ENCODE measurements around the gene ABCA2.

The ABCA2 gene

DNA sequence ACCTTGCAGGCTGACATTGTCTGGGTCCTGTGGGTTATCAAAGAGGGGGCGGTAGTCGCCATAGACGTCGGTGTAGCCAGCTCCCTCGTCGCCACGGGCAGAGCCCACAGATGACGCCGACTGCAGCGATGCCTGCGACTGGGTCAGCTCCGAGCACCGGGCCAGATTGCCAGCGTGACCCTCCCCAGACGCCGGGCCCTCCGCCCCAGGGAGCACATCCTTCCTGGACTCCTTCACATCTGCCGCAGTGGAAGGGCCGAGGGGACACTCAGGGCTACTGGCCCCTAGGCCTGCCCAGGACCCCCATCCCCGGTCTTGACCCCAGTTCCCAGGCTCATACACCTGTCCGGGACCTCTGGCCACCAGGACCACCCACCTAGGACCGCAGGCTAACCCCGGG, 13.9 kb downstream of the ABCA2 start:
- no peak for DNase-seq (ENCODE audit: low read depth)
- TF ChIP-seq, protein P1, sequence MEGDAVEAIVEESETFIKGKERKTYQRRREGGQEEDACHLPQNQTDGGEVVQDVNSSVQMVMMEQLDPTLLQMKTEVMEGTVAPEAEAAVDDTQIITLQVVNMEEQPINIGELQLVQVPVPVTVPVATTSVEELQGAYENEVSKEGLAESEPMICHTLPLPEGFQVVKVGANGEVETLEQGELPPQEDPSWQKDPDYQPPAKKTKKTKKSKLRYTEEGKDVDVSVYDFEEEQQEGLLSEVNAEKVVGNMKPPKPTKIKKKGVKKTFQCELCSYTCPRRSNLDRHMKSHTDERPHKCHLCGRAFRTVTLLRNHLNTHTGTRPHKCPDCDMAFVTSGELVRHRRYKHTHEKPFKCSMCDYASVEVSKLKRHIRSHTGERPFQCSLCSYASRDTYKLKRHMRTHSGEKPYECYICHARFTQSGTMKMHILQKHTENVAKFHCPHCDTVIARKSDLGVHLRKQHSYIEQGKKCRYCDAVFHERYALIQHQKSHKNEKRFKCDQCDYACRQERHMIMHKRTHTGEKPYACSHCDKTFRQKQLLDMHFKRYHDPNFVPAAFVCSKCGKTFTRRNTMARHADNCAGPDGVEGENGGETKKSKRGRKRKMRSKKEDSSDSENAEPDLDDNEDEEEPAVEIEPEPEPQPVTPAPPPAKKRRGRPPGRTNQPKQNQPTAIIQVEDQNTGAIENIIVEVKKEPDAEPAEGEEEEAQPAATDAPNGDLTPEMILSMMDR (conservative IDR thresholded peaks at IDR 0.05; ENCODE audit: control insufficient read depth, insufficient read depth, low read depth, low read length): no peak
- no peak overlapping the region for H3K4me3 ChIP-seq (ENCODE audit: control insufficient read depth, low read depth, low read length)

DNA sequence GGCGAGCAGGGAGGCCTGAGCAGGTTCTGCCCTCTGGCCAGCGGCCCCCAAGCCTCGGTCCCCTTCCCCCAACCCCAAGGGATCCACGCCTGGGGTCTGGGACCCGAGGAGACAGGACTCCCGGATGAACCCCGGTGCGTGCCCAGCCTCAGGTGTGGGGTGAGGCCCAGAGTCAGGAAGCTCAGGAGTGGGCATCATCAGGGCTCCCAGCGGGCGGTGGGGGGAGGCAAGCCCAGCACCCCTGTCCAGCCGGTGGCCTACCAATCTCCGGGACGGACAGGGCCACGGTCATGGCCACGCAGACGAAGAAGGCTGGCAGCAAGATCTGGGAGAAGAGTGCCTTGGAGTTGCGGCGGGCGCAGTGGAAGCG, 14.5 kb downstream of the ABCA2 start:
- H3K4me3 ChIP-seq (ENCODE audit: control insufficient read depth, low read depth, low read length): no peak overlapping the region
- DNase-seq (ENCODE audit: low read depth): no peak
- TF ChIP-seq, protein P1 (conservative IDR thresholded peaks at IDR 0.05; ENCODE audit: control insufficient read depth, insufficient read depth, low read depth, low read length): no peak

DNA sequence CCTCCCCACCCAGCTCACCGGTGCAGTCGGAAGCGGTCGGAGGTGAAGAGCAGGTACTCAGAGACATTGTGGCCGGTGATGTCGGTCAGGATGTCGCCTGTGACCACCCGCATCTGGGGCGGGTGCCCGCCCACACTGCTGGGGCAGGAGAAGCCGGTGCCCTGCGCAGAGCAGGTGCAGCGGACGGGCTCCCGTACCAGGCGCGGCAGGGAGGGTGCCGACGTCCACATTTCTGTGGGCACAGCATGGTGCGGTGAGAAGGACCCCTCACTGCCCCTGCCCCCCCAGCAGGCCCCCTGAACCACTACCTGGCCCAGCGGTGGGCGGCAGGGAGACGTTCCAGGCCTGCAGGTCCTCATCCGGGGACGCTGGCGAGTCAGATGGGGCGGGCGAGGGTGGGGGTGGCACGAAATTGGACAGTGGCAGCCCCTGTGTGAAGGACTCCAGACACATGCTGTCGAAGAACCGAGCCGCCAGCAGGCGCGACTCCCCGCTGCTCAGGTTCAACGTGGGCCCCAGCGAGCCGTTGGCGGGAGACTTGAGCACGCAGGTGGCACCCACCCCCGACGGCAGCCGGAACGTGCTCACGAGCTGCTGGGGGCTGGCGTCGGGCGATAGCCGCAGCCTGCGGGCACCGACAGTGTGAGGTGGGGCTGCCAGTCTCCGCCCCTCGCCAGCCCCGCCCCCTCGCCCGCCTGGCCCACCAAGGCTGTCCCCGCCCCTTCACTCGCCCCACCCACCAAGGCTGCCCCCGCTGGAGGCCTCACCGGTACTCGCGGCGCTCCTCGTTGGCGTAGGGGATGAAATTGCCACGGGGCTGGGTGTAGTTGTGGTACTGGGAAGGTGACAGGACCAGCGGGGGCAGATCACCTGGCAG, 15.1 kb downstream of the ABCA2 start:
- TF ChIP-seq, protein P1 (conservative IDR thresholded peaks at IDR 0.05; ENCODE audit: control insufficient read depth, insufficient read depth, low read depth, low read length): no peak
- DNase-seq (ENCODE audit: low read depth): no peak
- H3K4me3 ChIP-seq (ENCODE audit: control insufficient read depth, low read depth, low read length): no peak overlapping the region

DNA sequence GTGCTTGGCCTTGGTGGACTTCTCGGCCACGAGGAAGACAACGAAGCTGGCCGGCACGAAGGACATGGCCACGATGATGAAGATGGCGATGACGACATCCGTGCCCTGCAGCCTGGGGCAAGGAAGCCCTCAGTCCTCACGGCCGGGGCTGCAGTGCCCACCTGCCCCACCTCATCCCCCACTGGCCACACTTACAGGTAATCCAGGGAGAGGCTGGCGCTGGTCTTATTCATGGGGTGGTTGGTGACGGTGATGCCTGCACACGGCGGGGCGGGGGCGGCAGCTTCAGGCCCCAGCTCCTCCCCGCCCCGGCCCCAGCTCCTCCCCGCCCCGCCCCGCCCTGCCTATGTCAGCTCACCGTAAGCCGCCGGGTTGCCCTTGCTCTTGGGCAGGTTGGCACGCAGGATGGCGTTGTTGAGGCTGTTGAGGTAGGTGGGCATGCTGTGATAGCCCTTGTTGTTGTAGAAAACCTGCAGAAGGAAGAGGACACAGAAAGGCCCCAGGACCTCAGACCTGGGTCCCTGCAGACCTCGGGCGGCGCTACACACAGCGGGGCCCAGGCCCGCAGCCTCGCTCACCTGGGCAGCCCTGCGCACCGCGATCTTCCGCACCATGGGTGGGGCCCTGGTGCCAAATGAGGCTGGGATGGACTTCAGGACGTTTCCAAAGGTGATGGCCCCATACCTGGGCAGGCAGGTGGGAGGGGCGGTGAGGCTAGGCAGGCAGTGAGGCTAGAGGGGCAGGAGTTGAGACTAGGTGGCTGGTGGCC, 15.9 kb downstream of the ABCA2 start:
- no peak for DNase-seq (ENCODE audit: low read depth)
- TF ChIP-seq, protein P1 (conservative IDR thresholded peaks at IDR 0.05; ENCODE audit: control insufficient read depth, insufficient read depth, low read depth, low read length): no peak
- H3K4me3 ChIP-seq (ENCODE audit: control insufficient read depth, low read depth, low read length): no peak overlapping the region

DNA sequence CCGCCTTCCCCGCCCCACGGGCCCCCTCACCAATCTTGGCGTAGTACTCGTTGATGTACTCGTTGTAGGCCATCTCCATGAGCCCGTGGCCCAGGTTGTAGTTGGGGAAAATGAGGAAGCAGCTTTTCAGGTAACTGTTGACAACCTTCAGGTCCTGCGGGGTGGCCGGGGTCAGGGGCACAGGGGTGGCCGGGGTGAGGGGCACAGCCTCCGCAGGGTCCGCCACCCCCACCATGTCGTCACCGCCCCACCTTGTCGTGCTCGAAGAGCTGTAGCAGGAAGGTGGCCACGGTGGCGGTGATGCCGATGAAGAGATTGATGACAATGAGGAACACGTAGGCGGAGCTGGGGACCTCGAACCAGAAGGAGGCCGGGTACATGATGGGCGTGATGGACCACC, 16.9 kb downstream of the ABCA2 start:
- no peak for DNase-seq (ENCODE audit: low read depth)
- TF ChIP-seq, protein P1 (conservative IDR thresholded peaks at IDR 0.05; ENCODE audit: control insufficient read depth, insufficient read depth, low read depth, low read length): no peak
- H3K4me3 ChIP-seq (ENCODE audit: control insufficient read depth, low read depth, low read length): no peak overlapping the region

DNA sequence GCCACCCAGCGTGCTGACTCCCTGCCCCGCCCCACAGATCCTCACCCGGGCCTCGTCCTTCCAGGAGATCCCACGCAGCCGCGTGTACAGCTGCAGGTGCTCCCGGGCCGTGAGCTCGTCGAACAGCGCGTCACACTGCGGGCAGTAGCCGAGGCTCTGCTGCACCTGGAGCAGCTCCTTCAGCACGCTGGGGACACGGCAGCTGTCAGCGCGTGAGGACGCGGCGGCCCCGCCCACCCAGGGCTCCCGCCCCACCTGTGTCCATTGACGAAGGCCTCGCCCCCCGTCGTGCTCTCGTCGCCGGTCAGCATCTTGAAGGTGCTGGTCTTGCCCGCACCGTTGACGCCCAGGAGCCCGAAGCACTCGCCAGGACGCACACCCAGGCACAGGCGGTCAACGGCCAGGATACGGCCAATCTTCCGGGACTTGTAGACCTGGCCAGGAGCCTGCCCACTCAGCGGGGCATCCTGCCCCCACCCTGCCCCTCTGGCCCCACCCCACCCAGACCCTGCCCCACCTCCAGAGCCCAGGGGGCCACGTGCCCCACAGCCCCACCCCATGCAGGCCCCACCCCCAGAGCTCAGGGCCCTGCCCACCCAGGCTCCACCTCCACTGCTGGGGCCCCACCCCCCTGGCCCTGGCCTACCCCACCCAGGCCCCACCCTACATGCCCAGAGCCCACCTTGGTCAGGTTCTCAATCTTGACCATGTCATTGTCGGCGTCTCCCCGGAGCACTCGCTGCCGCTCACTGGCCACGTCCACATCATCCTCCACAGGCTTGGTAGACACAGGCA, 17.9 kb downstream of the ABCA2 start:
- DNase-seq (ENCODE audit: low read depth): no peak
- no peak overlapping the region for H3K4me3 ChIP-seq (ENCODE audit: control insufficient read depth, low read depth, low read length)
- TF ChIP-seq, protein P1 (conservative IDR thresholded peaks at IDR 0.05; ENCODE audit: control insufficient read depth, insufficient read depth, low read depth, low read length): no peak

Measured in fibroblast of mammary gland (primary cell).